Measurements from ENCODE around the gene BRAF. TPM values are rescaled to one million over a fixed set of nuclear protein-coding genes. Genes with fewer than 3 reads are reported as not detected.
"Not testable (repeated sequence)": the region's sequence is repeated elsewhere in the genome, so short reads cannot be mapped to it uniquely, and the experiment has no call there.

Gene BRAF
- total and polyA plus RNA-seq, 3 experiments from 2014 or later = 11.3 to 32.0 (median 28.4) TPM

- peak in 4 of 5 donors; percentile 87 to 95 (median 93) for DNase-seq
- peak overlapping the region; percentile 93 to 99 (median 97) for H3K27ac Mint-ChIP-seq
- H3K27ac ChIP-seq (ENCODE audit: low read depth, low read length) = peak overlapping the region; percentile 77
- H3K27me3 ChIP-seq (ENCODE audit: insufficient read depth, low read length, poor library complexity, severe bottlenecking) = no peaks in the 10 kb centered on the region
- ChIA-PET POLR2A (interaction anchor here (0.6 to 1.8 kb wide), 4 partner anchors 21 to 318 kb away, joined by 3 to 11 read pairs (median 4); partner anchors contain the start of genes ADCK2 and MRPS33), CTCF (interaction anchor here (0.9 to 1.0 kb wide), 2 partner anchors 24 to 27 kb away, joined by 3 read pairs; partner anchors contain the start of gene ADCK2)
- H3K27me3 Mint-ChIP-seq = peaks cover 0 to 6% of the 10 kb centered on the region in 2 donors
- no peaks in the 10 kb centered on the region for H3K9me3 Mint-ChIP-seq
- peak overlapping the region; percentile 90 to 99 (median 96) for H3K4me3 Mint-ChIP-seq
- no peaks in the 10 kb centered on the region for H3K36me3 ChIP-seq (ENCODE audit: insufficient read depth, low read length)
- H3K4me3 ChIP-seq (ENCODE audit: low read length) = peak overlapping the region; percentile 93
- H3K4me1 Mint-ChIP-seq = peaks cover 34 to 47% (median 43%) of the 10 kb centered on the region in 3 donors
- H3K9me3 ChIP-seq (ENCODE audit: low read length) = no peaks in the 10 kb centered on the region
- peaks cover 0 to 37% (median 6%) of the 10 kb centered on the region in 3 donors for H3K36me3 Mint-ChIP-seq
- H3K4me1 ChIP-seq (ENCODE audit: insufficient read depth, low read length) = peaks cover 25% of the 10 kb centered on the region
Observed at GRCh38 chr7:140696024-140696679, 228.6 kb downstream of the BRAF start.

GRCh38 chr7:140695381-140695780 is 229.3 kb downstream of the BRAF start:
- H3K27ac ChIP-seq (ENCODE audit: low read depth, low read length) = peak overlapping the region; percentile 77
- Mint-ChIP-seq H3K27me3 (peaks cover 0 to 6% of the 10 kb centered on the region in 2 donors), H3K9me3 (no peaks in the 10 kb centered on the region), H3K4me3 (peak overlapping the region in 3 of 7 donors; percentile 90 to 96 (median 95)), H3K4me1 (peaks cover 34 to 41% (median 39%) of the 10 kb centered on the region in 3 donors), H3K36me3 (peaks cover 0 to 41% (median 6%) of the 10 kb centered on the region in 3 donors), H3K27ac (peak overlapping the region in 7 of 8 donors; percentile 71 to 99 (median 96))
- no peak for DNase-seq
- H3K9me3 ChIP-seq (ENCODE audit: low read length) = no peaks in the 10 kb centered on the region
- POLR2A ChIA-PET = interaction anchor here (1.8 kb wide), 1 partner anchor 22 kb away, joined by 11 read pairs; the partner anchor contains the start of gene ADCK2
- CTCF ChIA-PET = no interaction called here
- no peaks in the 10 kb centered on the region for H3K27me3 ChIP-seq (ENCODE audit: insufficient read depth, low read length, poor library complexity, severe bottlenecking)
- H3K4me1 ChIP-seq (ENCODE audit: insufficient read depth, low read length) = peaks cover 25% of the 10 kb centered on the region
- no peaks in the 10 kb centered on the region for H3K36me3 ChIP-seq (ENCODE audit: insufficient read depth, low read length)
- H3K4me3 ChIP-seq (ENCODE audit: low read length) = no peak overlapping the region

DNA sequence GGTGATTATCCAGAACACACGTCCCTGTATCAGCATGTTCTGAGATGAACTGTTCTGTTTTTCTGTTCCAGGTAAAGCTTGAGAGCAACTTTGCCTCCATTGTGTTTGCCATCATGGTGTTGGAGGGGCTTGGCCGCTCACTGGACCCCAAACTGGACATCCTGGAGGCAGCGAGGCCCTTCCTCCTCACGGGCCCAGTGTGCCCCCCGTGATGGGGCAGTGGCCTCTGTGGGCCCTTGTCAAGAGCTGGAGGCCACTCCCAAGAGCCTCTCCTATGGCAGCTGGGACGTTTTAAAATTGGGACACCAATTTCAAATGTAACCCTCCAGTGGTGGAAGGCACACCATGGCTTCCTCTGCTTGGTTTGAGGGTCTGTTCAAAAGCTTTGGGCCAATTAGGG is 230.1 kb downstream of the BRAF start:
- no peaks in the 10 kb centered on the region for H3K9me3 Mint-ChIP-seq

DNA sequence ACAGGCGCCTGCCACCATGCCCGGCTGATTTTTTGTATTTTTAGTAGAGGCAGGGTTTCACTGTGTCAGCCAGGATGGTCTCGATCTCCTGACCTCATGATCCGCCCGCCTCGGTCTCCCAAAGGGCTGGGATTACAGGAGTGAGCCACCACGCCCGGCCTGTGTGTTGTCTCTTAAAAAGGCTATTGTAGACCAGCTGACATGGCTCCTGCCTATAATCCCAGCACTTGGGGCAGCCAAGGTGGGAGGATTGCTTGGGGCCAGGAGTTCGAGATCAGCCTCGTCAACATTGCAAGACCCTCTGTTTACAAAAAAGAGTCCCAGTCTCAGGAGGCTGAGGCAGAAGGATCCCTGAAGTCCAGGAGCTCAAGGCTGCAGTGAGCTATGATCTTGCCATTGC is 230.9 kb downstream of the BRAF start:
- CTCF ChIA-PET; H3K4me3 Mint-ChIP-seq; H3K27me3 ChIP-seq (ENCODE audit: insufficient read depth, low read length, poor library complexity, severe bottlenecking); H3K36me3 ChIP-seq (ENCODE audit: insufficient read depth, low read length); H3K27me3 Mint-ChIP-seq; H3K4me3 ChIP-seq (ENCODE audit: low read length); H3K27ac ChIP-seq (ENCODE audit: low read depth, low read length); DNase-seq; POLR2A ChIA-PET; H3K9me3 ChIP-seq (ENCODE audit: low read length); H3K9me3 Mint-ChIP-seq: not testable (repeated sequence)
- H3K4me1 ChIP-seq (ENCODE audit: insufficient read depth, low read length) = peaks cover 20% of the 10 kb centered on the region
- peaks cover 0 to 47% (median 6%) of the 10 kb centered on the region in 3 donors for H3K36me3 Mint-ChIP-seq
- peak overlapping the region in 2 of 8 donors; percentile 38 to 82 for H3K27ac Mint-ChIP-seq
- H3K4me1 Mint-ChIP-seq = peaks cover 27 to 31% (median 30%) of the 10 kb centered on the region in 3 donors

More for the DNA sequence above, 230.1 kb downstream of the BRAF start:
- H3K27ac Mint-ChIP-seq = peak overlapping the region in 5 of 8 donors; percentile 76 to 99 (median 81)
- H3K36me3 Mint-ChIP-seq = peaks cover 0 to 46% (median 6%) of the 10 kb centered on the region in 3 donors
- H3K27ac ChIP-seq (ENCODE audit: low read depth, low read length) = no peak overlapping the region
- H3K36me3 ChIP-seq (ENCODE audit: insufficient read depth, low read length) = no peaks in the 10 kb centered on the region
- no peak for DNase-seq
- no peaks in the 10 kb centered on the region for H3K27me3 ChIP-seq (ENCODE audit: insufficient read depth, low read length, poor library complexity, severe bottlenecking)
- CTCF ChIA-PET = no interaction called here
- H3K4me3 Mint-ChIP-seq = peak overlapping the region in 1 of 7 donors; percentile 64
- H3K4me3 ChIP-seq (ENCODE audit: low read length) = no peak overlapping the region
- POLR2A ChIA-PET = no interaction called here
- H3K9me3 ChIP-seq (ENCODE audit: low read length) = no peaks in the 10 kb centered on the region
- peaks cover 0 to 6% of the 10 kb centered on the region in 2 donors for H3K27me3 Mint-ChIP-seq
- H3K4me1 ChIP-seq (ENCODE audit: insufficient read depth, low read length) = peaks cover 24% of the 10 kb centered on the region
- peaks cover 32 to 38% (median 36%) of the 10 kb centered on the region in 3 donors for H3K4me1 Mint-ChIP-seq

- peaks cover 9 to 10% (median 9%) of the 10 kb centered on the region in 3 donors for H3K4me1 Mint-ChIP-seq
- peak overlapping the region in 2 of 8 donors; percentile 74 to 82 for H3K27ac Mint-ChIP-seq
- H3K9me3 ChIP-seq (ENCODE audit: low read length) = no peaks in the 10 kb centered on the region
- DNase-seq = no peak
- ChIA-PET CTCF (interaction anchor here (0.6 to 1.5 kb wide), 3 partner anchors 18 to 348 kb away, joined by 3 to 4 read pairs (median 3); partner anchors contain the start of gene ADCK2), POLR2A (no interaction called here)
- H3K4me3 Mint-ChIP-seq = no peak overlapping the region
- H3K27ac ChIP-seq (ENCODE audit: low read depth, low read length) = no peak overlapping the region
- H3K9me3 Mint-ChIP-seq = no peaks in the 10 kb centered on the region
- H3K36me3 ChIP-seq (ENCODE audit: insufficient read depth, low read length) = no peaks in the 10 kb centered on the region
- no peaks in the 10 kb centered on the region for H3K27me3 ChIP-seq (ENCODE audit: insufficient read depth, low read length, poor library complexity, severe bottlenecking)
- H3K4me3 ChIP-seq (ENCODE audit: low read length) = no peak overlapping the region
- H3K27me3 Mint-ChIP-seq = no peaks in the 10 kb centered on the region
- peaks cover 0 to 53% (median 9%) of the 10 kb centered on the region in 3 donors for H3K36me3 Mint-ChIP-seq
- peaks cover 7% of the 10 kb centered on the region for H3K4me1 ChIP-seq (ENCODE audit: insufficient read depth, low read length)
Observed at GRCh38 chr7:140691376-140692045, 233.2 kb downstream of the BRAF start.

DNA sequence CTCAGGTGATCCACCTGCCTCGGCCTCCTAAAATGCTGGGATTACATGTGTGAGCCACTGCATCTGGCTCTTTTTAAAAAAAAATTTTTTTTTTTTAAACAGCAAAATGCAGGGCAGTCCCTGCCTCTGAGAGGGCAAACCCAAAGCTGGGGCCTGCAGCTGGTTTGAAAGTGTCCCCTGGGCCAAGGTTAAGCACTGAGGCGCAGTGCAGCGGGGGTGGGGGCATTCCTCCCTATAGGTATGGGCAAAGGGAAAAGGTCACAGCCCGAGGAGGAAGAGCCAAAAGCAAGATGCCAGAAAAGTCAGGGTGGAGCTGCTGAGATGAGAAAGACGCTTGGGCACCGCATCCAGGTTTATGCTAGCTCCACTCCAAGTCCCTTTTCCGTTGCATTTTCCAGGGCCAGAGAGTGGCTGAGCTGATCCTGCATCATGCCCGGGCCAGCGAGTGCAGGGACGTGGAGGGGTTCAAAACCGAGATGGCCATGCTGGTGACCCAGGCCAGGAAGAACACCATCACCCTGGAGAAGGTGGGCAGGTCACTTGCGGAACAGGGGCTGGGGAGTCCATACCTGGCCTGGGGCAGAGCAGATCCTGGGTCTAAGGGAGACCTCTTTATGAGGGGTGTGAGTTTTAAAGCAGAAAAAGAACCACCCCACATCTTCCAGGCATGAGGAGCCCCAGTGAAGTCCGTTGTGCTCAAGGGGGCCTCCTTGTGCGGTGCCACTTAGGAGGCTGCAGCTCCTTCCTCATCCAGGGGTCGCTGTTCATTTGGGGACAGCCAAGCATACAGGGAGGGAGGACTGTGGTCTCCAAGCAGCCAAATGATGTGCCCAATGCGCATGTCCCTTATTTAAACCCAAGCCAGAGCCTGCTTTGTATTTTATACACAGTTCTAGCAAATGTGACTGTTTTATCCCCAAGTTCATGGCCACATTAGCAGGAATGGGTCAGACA is 235.3 kb downstream of the BRAF start:
- Mint-ChIP-seq H3K36me3 (peaks cover 0 to 61% (median 10%) of the 10 kb centered on the region in 3 donors), H3K27ac (no peak overlapping the region), H3K4me1 (no peaks in the 10 kb centered on the region), H3K27me3 (no peaks in the 10 kb centered on the region), H3K9me3 (peaks cover 0 to 2% (median 0%) of the 10 kb centered on the region in 5 donors), H3K4me3 (no peak overlapping the region)
- DNase-seq = no peak
- Histone ChIP-seq H3K36me3 (ENCODE audit: insufficient read depth, low read length) (no peaks in the 10 kb centered on the region), H3K4me3 (ENCODE audit: low read length) (no peak overlapping the region), H3K27me3 (ENCODE audit: insufficient read depth, low read length, poor library complexity, severe bottlenecking) (no peaks in the 10 kb centered on the region), H3K27ac (ENCODE audit: low read depth, low read length) (no peak overlapping the region), H3K9me3 (ENCODE audit: low read length) (no peaks in the 10 kb centered on the region), H3K4me1 (ENCODE audit: insufficient read depth, low read length) (no peaks in the 10 kb centered on the region)
- CTCF ChIA-PET = no interaction called here
- POLR2A ChIA-PET = no interaction called here

GRCh38 chr7:140688341-140688740 is 236.4 kb downstream of the BRAF start:
- Mint-ChIP-seq H3K4me1 (no peaks in the 10 kb centered on the region), H3K4me3 (no peak overlapping the region), H3K27ac (peak overlapping the region in 2 of 8 donors; percentile 4 to 46), H3K36me3 (peaks cover 0 to 69% (median 17%) of the 10 kb centered on the region in 3 donors), H3K9me3 (peaks cover 0 to 2% (median 0%) of the 10 kb centered on the region in 5 donors), H3K27me3 (no peaks in the 10 kb centered on the region)
- DNase-seq = no peak
- CTCF ChIA-PET = no interaction called here
- H3K4me1 ChIP-seq (ENCODE audit: insufficient read depth, low read length) = no peaks in the 10 kb centered on the region
- POLR2A ChIA-PET = no interaction called here
- H3K9me3 ChIP-seq (ENCODE audit: low read length) = no peaks in the 10 kb centered on the region
- H3K4me3 ChIP-seq (ENCODE audit: low read length) = no peak overlapping the region
- H3K27me3 ChIP-seq (ENCODE audit: insufficient read depth, low read length, poor library complexity, severe bottlenecking) = no peaks in the 10 kb centered on the region
- no peaks in the 10 kb centered on the region for H3K36me3 ChIP-seq (ENCODE audit: insufficient read depth, low read length)
- no peak overlapping the region for H3K27ac ChIP-seq (ENCODE audit: low read depth, low read length)
